ENCODE measurements around the gene RUVBL2. TPM values are rescaled to one million over a fixed set of nuclear protein-coding genes. Genes with fewer than 3 reads are reported as not detected.
"Not testable (repeated sequence)": the region's sequence is repeated elsewhere in the genome, so short reads cannot be mapped to it uniquely, and the experiment has no call there.

Gene RUVBL2
- total RNA-seq, 1 experiment from 2014 or later, result 121 TPM

- DNase-seq (ENCODE audit: low spot score), result not testable (repeated sequence)
Observed at GRCh38 chr19:49049834-49050233, 56.1 kb downstream of the RUVBL2 start.

GRCh38 chr19:49050376-49051033 is 56.8 kb downstream of the RUVBL2 start:
- DNase-seq (ENCODE audit: low spot score), result peak; percentile 68

DNA sequence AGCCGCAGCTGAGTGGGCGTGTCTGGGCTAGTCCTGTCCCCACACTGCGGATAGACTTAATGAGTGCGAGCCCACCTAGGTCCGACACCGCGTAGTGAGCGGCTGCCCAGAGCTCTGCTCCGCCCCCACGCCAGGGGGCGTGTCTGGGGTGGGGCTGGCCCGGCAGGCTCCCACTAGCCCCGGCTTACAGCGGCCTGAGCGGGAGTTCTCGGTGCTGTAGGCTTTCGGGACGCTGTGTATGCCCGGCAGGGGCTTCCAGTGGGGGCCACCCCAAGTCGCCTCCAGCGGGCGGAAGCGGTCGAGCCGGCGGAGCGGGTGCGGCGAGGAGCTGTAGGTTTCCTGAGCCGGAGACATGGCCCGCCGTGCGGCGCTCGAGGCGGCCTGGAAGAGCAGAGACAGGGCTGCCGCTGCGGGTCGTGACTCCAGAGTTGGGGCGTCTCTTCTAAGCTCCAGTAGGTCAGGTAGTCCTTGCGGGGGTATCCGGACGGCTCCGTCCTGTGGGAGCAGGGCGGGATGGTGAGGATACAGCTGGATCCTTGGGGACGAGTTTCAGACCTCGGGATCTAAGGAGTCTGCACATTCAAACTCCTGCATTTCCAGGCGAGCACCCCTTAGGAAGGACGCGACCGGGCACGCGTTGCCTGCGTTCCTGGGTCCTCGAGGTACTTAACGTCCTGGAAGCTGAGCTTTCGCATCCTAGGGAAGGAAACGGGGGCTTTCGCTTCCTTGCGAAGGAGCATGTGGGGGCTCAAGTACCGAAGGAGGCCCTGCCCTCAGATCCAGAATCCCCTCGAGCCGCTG is 62.6 kb downstream of the RUVBL2 start:
- peak; percentile 39 for DNase-seq (ENCODE audit: low spot score)

- not testable (repeated sequence) for DNase-seq (ENCODE audit: low spot score)
Observed at GRCh38 chr19:49056902-49057596, 63.4 kb downstream of the RUVBL2 start.

- peak; percentile 52 for DNase-seq (ENCODE audit: low spot score)
Observed at GRCh38 chr19:49057636-49058234, 64.0 kb downstream of the RUVBL2 start, which contains the start of gene CGB7. Gene CGB7, minus strand, starts transcription at chr19:49057749. Its CDS starts 2,374 bp downstream, at chr19:49055375.

DNA sequence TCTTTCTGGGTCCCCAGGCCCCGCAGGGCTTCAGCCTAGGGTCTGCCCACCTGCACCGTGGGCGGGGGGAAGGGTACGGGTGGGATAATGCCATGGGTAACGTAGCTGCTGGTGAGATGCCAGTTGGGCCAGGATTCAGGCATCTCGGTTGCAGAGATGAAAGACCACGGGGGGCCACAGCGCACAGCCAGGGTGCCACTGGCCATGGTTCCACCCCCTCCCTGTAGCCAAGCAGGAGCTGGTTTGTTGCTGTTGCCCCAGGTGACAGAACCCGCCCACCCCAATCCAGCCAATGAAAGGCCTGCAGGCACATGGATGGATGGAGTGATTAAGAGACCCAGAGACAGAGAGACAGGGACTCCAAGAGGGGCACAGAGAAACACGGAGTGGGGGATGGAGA is 64.9 kb downstream of the RUVBL2 start:
- DNase-seq (ENCODE audit: low spot score), result peak; percentile 6

DNA sequence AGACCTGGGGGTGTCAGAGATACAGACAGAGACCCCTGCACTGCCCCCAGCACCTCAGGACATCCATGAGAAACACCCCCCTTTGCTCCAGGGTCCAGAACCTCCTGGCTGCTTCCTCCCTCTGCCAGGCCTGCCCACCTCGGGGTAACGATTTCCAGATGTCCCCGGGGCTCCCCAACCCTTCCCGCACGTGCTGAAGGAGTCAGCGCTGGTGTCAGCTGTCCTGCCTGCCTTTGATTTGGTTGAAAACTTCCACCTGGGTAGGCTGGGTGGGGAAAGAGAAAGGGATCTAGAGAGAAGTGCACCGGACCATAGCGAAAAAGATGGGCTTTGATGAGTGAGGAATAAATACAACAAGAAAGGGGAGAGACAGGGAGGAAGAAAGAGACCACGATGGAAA is 65.4 kb downstream of the RUVBL2 start:
- DNase-seq (ENCODE audit: low spot score), result no peak

GRCh38 chr19:49061000-49061399 is 67.3 kb downstream of the RUVBL2 start:
- DNase-seq (ENCODE audit: low spot score), result no peak

- DNase-seq (ENCODE audit: low spot score), result no peak
Observed at GRCh38 chr19:49061445-49061844, 67.8 kb downstream of the RUVBL2 start.

GRCh38 chr19:49064029-49064629 is 70.4 kb downstream of the RUVBL2 start:
- DNase-seq (ENCODE audit: low spot score), result no peak

- no peak for DNase-seq (ENCODE audit: low spot score)
Observed at GRCh38 chr19:49064768-49065611, 71.3 kb downstream of the RUVBL2 start, which contains the start of gene NTF4. Gene NTF4, minus strand, starts transcription at chr19:49064818. Its CDS starts 2,821 bp downstream, at chr19:49061997.

Other genes starting within 250 kb of the RUVBL2 start
- gene IZUMO1, start 247.0 kb upstream of the RUVBL2 start, total RNA-seq (2014; rRNA removed; shearing (Covaris generic)), result not detected in 2 replicates
- gene FUT1, start 241.2 kb upstream of the RUVBL2 start, total RNA-seq (2014; rRNA removed; shearing (Covaris generic)), result 0.81 and 0.98 TPM in 2 replicates
- gene FGF21, start 238.4 kb upstream of the RUVBL2 start, total RNA-seq (2014; rRNA removed; shearing (Covaris generic)), result not detected in 2 replicates
- 29.5 and 36.8 TPM in 2 replicates for gene BCAT2, start 182.9 kb upstream of the RUVBL2 start, total RNA-seq (2014; rRNA removed; shearing (Covaris generic))
- 9.9 and 14.6 TPM in 2 replicates for gene HSD17B14, start 157.4 kb upstream of the RUVBL2 start, total RNA-seq (2014; rRNA removed; shearing (Covaris generic))
- gene PLEKHA4, start 125.3 kb upstream of the RUVBL2 start, total RNA-seq (2014; rRNA removed; shearing (Covaris generic)), result 1.9 and 6.9 TPM in 2 replicates
- gene PPP1R15A, start 121.5 kb upstream of the RUVBL2 start, total RNA-seq (2014; rRNA removed; shearing (Covaris generic)), result 20.8 and 34.8 TPM in 2 replicates
- not detected in 2 replicates for gene TULP2, start 95.1 kb upstream of the RUVBL2 start, total RNA-seq (2014; rRNA removed; shearing (Covaris generic))
- gene NUCB1, start 93.6 kb upstream of the RUVBL2 start, total RNA-seq (2014; rRNA removed; shearing (Covaris generic)), result 91.4 and 104 TPM in 2 replicates
- 0.10 TPM in 1 of 2 replicates, not detected in the other for gene DHDH, start 60.2 kb upstream of the RUVBL2 start, total RNA-seq (2014; rRNA removed; shearing (Covaris generic))
- 32.4 and 40.6 TPM in 2 replicates for gene BAX, start 39.0 kb upstream of the RUVBL2 start, total RNA-seq (2014; rRNA removed; shearing (Covaris generic))
- 1,818 and 2,662 TPM in 2 replicates for gene FTL, start 28.6 kb upstream of the RUVBL2 start, total RNA-seq (2014; rRNA removed; shearing (Covaris generic))
- 14.1 and 18.2 TPM in 2 replicates for gene GYS1, start 578 bp upstream of the RUVBL2 start, total RNA-seq (2014; rRNA removed; shearing (Covaris generic))
- gene LHB, start 23.2 kb downstream of the RUVBL2 start, total RNA-seq (2014; rRNA removed; shearing (Covaris generic)), result not detected in 2 replicates
- 2.6 TPM in 1 of 2 replicates, not detected in the other for gene CGB3, start 30.4 kb downstream of the RUVBL2 start, total RNA-seq (2014; rRNA removed; shearing (Covaris generic))
- not detected in 2 replicates for gene CGB2, start 38.0 kb downstream of the RUVBL2 start, total RNA-seq (2014; rRNA removed; shearing (Covaris generic))
- not detected in 2 replicates for gene CGB1, start 43.0 kb downstream of the RUVBL2 start, total RNA-seq (2014; rRNA removed; shearing (Covaris generic))
- 1.3 and 3.4 TPM in 2 replicates for gene CGB5, start 50.0 kb downstream of the RUVBL2 start, total RNA-seq (2014; rRNA removed; shearing (Covaris generic))
- 4.7 and 8.8 TPM in 2 replicates for gene CGB8, start 55.2 kb downstream of the RUVBL2 start, total RNA-seq (2014; rRNA removed; shearing (Covaris generic))
- gene CGB7, start 63.9 kb downstream of the RUVBL2 start, total RNA-seq (2014; rRNA removed; shearing (Covaris generic)), result 0.43 and 1.4 TPM in 2 replicates
- gene NTF4, start 70.9 kb downstream of the RUVBL2 start, total RNA-seq (2014; rRNA removed; shearing (Covaris generic)), result not detected in 2 replicates
- not detected in 2 replicates for gene KCNA7, start 78.8 kb downstream of the RUVBL2 start, total RNA-seq (2014; rRNA removed; shearing (Covaris generic))
- gene SNRNP70, start 91.6 kb downstream of the RUVBL2 start, total RNA-seq (2014; rRNA removed; shearing (Covaris generic)), result 143 and 174 TPM in 2 replicates
- 0.16 and 8.5 TPM in 2 replicates for gene LIN7B, start 120.5 kb downstream of the RUVBL2 start, total RNA-seq (2014; rRNA removed; shearing (Covaris generic))
- gene C19orf73, start 125.3 kb downstream of the RUVBL2 start, total RNA-seq (2014; rRNA removed; shearing (Covaris generic)), result not detected in 2 replicates
- gene PPFIA3, start 125.7 kb downstream of the RUVBL2 start, total RNA-seq (2014; rRNA removed; shearing (Covaris generic)), result 3.4 and 4.7 TPM in 2 replicates
- 0.07 TPM in 1 of 2 replicates, not detected in the other for gene HRC, start 161.5 kb downstream of the RUVBL2 start, total RNA-seq (2014; rRNA removed; shearing (Covaris generic))
- gene TRPM4, start 163.9 kb downstream of the RUVBL2 start, total RNA-seq (2014; rRNA removed; shearing (Covaris generic)), result 3.6 and 7.6 TPM in 2 replicates

Measured in A172 (cell line).